Small intestine (tissue), 16 donors: ENCODE data around the gene ABLIM3. TPM values are rescaled to one million over a fixed set of nuclear protein-coding genes. Genes with fewer than 3 reads are reported as not detected.

ENCODE experiments used
- DNase-seq, 2 donors: peaks; one replicate each; pipeline versions ENCODE4 v3.0.0 to v3.0.0-alpha.2; 2013
- FAIRE-seq: peaks from 2 replicates; lab custom pipeline; 2012; peaks lifted over from hg19 to GRCh38; lab: Jason Lieb, UNC
- H3K27ac ChIP-seq, 3 donors: one replicate each; pipeline ENCODE4 v1.5.1; 2013; ENCODE audit warnings: low read length in 2 of 3, mild to moderate bottlenecking in 2 of 3, control low read depth in 1 of 3, inconsistent platforms in 1 of 3, low read depth in 1 of 3, moderate library complexity in 1 of 3
- H3K27me3 ChIP-seq, 3 donors: one replicate each; pipeline ENCODE4 v1.6.1; 2013; ENCODE audit warnings: low read length in 3 of 3, inconsistent platforms in 1 of 3; ENCODE audit not compliant: control insufficient read depth in 3 of 3, insufficient read depth in 3 of 3
- H3K36me3 ChIP-seq, 3 donors: one replicate each; pipeline ENCODE4 v1.6.1; 2013; ENCODE audit warnings: low read length in 3 of 3, inconsistent platforms in 1 of 3, low read depth in 1 of 3, mild to moderate bottlenecking in 1 of 3, moderate library complexity in 1 of 3; ENCODE audit not compliant: control insufficient read depth in 3 of 3, insufficient read depth in 2 of 3
- H3K4me1 ChIP-seq, 3 donors: one replicate each; pipeline ENCODE4 v1.6.1; 2013; ENCODE audit warnings: low read length in 2 of 3, inconsistent platforms in 1 of 3, low read depth in 1 of 3, mild to moderate bottlenecking in 1 of 3, moderate library complexity in 1 of 3; ENCODE audit not compliant: control insufficient read depth in 3 of 3, insufficient read depth in 2 of 3
- H3K4me3 ChIP-seq, 3 donors: one replicate each; pipeline ENCODE4 v1.5.1; 2013; ENCODE audit warnings: low read length in 3 of 3, control low read depth in 1 of 3, inconsistent platforms in 1 of 3, low read depth in 1 of 3, mild to moderate bottlenecking in 1 of 3, moderate library complexity in 1 of 3
- H3K9me3 ChIP-seq, 2 donors: one replicate each; pipeline ENCODE4 v1.6.1; 2013; ENCODE audit warnings: low read depth in 1 of 2, low read length in 1 of 2; ENCODE audit not compliant: control insufficient read depth in 2 of 2, insufficient read depth in 1 of 2
- WGBS, 3 donors: extraction: QIAGEN DNeasy Blood & Tissue Kit; methylation state at CpG; one replicate each; pipeline ENCODE4 v1.1.7; 2013; 5-methylcytosine and 5-hydroxymethylcytosine counted together
- long read RNA-seq, 10 donors: transcript quantifications; one replicate each; lab custom pipeline, GENCODE V29; 2026
- polyA plus RNA-seq, 4 donors: library from polyadenylated mRNA; stranded (reverse) in 3 of 4; unstranded in 1 of 4; fragments of 200-250 nt in 3 of 4; fragments of 120-200 nt in 1 of 4; gene quantifications; one replicate each; pipeline versions ENCODE4 v1.2.1 to v1.2.3, GENCODE V29; 2013
- donor health status: healthy with polysubstance abuse.
- donor health status: control.
- donor health status: control.
- donor health status: Bipolar disorder and iron deficiency.
- donor health status: healthy.

The ABLIM3 gene
- 10 to 100 TPM in 1 of 4 donors, 1 to 10 TPM in 2, under 1 TPM in 1; 0.89 to 10.0 (median 5.3) TPM for polyA plus RNA-seq
- long read RNA-seq, donor 1: 0 reads
- long read RNA-seq, donor 2: 0 reads
- long read RNA-seq, donor 3: 0 reads
- long read RNA-seq, donor 4: 0 reads
- long read RNA-seq, donor 5: 0 reads
- long read RNA-seq, donor 6: 0 reads
- long read RNA-seq, donor 7, partial matches to known transcripts: 13 of 13 reads
- long read RNA-seq, donor 7, other reads (novel, unspliced or antisense): 0 of 13 reads
- long read RNA-seq, donor 8: 0 reads
- long read RNA-seq, donor 9: 0 reads
- long read RNA-seq, donor 10, partial matches to known transcripts: 0 of 1 reads
- long read RNA-seq, donor 10, other reads (novel, unspliced or antisense): 0 of 1 reads

- peaks cover 0 to 2% of the 10 kb centered on the region in 2 donors for H3K9me3 ChIP-seq
- no peak for FAIRE-seq
- H3K4me1 ChIP-seq: peaks cover 0 to 4% (median 3%) of the 10 kb centered on the region in 3 donors
- no peaks in the 10 kb centered on the region for H3K36me3 ChIP-seq
- 5 to 6% (median 5%) methylated on average over 53 to 54 of the region's 54 CpGs for WGBS, 3 donors
- peak; percentile 44 to 78 for DNase-seq
- H3K4me3 ChIP-seq: peak within 1 kb of the TSS; percentile 41 to 58 (median 52)
- H3K27me3 ChIP-seq: peaks cover 0 to 29% (median 9%) of the 10 kb centered on the region in 3 donors
- H3K27ac ChIP-seq: peak within 1 kb of the TSS in 2 of 3 donors; percentile 33 to 82
These were observed at the start of gene ABLIM3 for GRCh38 chr5:149141224-149141956. ABLIM3 (plus strand) TSS chr5:149141493; CDS start chr5:149142096, 603 bp downstream.

GRCh38 chr5:149093625-149094024 lies 47.7 kb upstream of the ABLIM3 start:
- WGBS, 3 donors: 43 to 47% (median 44%) methylated on average over 2 of the region's 2 CpGs
- H3K4me3 ChIP-seq: no peak overlapping the region
- FAIRE-seq (no peak), DNase-seq (no peak)
- no peaks in the 10 kb centered on the region for H3K36me3 ChIP-seq
- H3K27ac ChIP-seq: no peak overlapping the region
- H3K9me3 ChIP-seq: peaks cover 0 to 16% of the 10 kb centered on the region in 2 donors
- no peaks in the 10 kb centered on the region for H3K4me1 ChIP-seq
- no peaks in the 10 kb centered on the region for H3K27me3 ChIP-seq

GRCh38 chr5:149094996-149095395 lies 46.3 kb upstream of the ABLIM3 start:
- Histone ChIP-seq H3K4me3 (no peak overlapping the region), H3K27ac (no peak overlapping the region), H3K27me3 (no peaks in the 10 kb centered on the region), H3K9me3 (peaks cover 0 to 16% of the 10 kb centered on the region in 2 donors), H3K4me1 (no peaks in the 10 kb centered on the region), H3K36me3 (no peaks in the 10 kb centered on the region)
- DNase-seq: no peak
- 83 to 93% (median 87%) methylated on average over 2 of the region's 2 CpGs for WGBS, 3 donors
- no peak for FAIRE-seq

- Histone ChIP-seq H3K4me3 (no peak overlapping the region), H3K36me3 (no peaks in the 10 kb centered on the region), H3K27me3 (no peaks in the 10 kb centered on the region), H3K4me1 (no peaks in the 10 kb centered on the region), H3K27ac (no peak overlapping the region), H3K9me3 (peaks cover 0 to 7% of the 10 kb centered on the region in 2 donors)
- DNase-seq: no peak
- no peak for FAIRE-seq
These were observed 41.4 kb upstream of the ABLIM3 start for GRCh38 chr5:149099920-149100319.

GRCh38 chr5:149100331-149100730 lies 41.0 kb upstream of the ABLIM3 start:
- Histone ChIP-seq H3K9me3 (peaks cover 0 to 7% of the 10 kb centered on the region in 2 donors), H3K4me3 (no peak overlapping the region), H3K27me3 (no peaks in the 10 kb centered on the region), H3K4me1 (no peaks in the 10 kb centered on the region), H3K27ac (no peak overlapping the region), H3K36me3 (no peaks in the 10 kb centered on the region)
- no peak for DNase-seq
- no peak for FAIRE-seq

- WGBS, 3 donors: 88 to 93% (median 89%) methylated on average over 2 of the region's 2 CpGs
- FAIRE-seq: no peak
- no peaks in the 10 kb centered on the region for H3K27me3 ChIP-seq
- H3K4me3 ChIP-seq: no peak overlapping the region
- no peaks in the 10 kb centered on the region for H3K36me3 ChIP-seq
- DNase-seq: no peak
- H3K9me3 ChIP-seq: no peaks in the 10 kb centered on the region
- no peak overlapping the region for H3K27ac ChIP-seq
- no peaks in the 10 kb centered on the region for H3K4me1 ChIP-seq
These were observed 32.5 kb upstream of the ABLIM3 start for GRCh38 chr5:149108651-149109280.

- 80 to 89% (median 84%) methylated on average over 4 of the region's 4 CpGs for WGBS, 3 donors
- FAIRE-seq (no peak), DNase-seq (no peak)
- H3K36me3 ChIP-seq: no peaks in the 10 kb centered on the region
- no peaks in the 10 kb centered on the region for H3K9me3 ChIP-seq
- no peak overlapping the region for H3K27ac ChIP-seq
- no peaks in the 10 kb centered on the region for H3K4me1 ChIP-seq
- no peak overlapping the region for H3K4me3 ChIP-seq
- H3K27me3 ChIP-seq: no peaks in the 10 kb centered on the region
These were observed 30.9 kb upstream of the ABLIM3 start for GRCh38 chr5:149110406-149110805.

GRCh38 chr5:149113669-149114068 lies 27.6 kb upstream of the ABLIM3 start:
- 52 to 65% (median 59%) methylated on average over 2 of the region's 2 CpGs for WGBS, 3 donors

More at GRCh38 chr5:149113669-149114068, 27.6 kb upstream of the ABLIM3 start:
- Histone ChIP-seq H3K4me3 (no peak overlapping the region), H3K4me1 (no peaks in the 10 kb centered on the region), H3K9me3 (no peaks in the 10 kb centered on the region), H3K27me3 (peaks cover 0 to 5% (median 2%) of the 10 kb centered on the region in 3 donors), H3K36me3 (no peaks in the 10 kb centered on the region), H3K27ac (no peak overlapping the region)
- FAIRE-seq (no peak), DNase-seq (peak in 1 of 2 donors; percentile 15)
